ENCODE results near the gene FUT7. TPM values are rescaled to one million over a fixed set of nuclear protein-coding genes. Genes with fewer than 3 reads are reported as not detected.

FUT7 gene
- total and polyA plus RNA-seq, 2 of the 8 experiments (the other 6 are each of a cell fraction or from before 2014, with no cell fraction given): not detected

DNA sequence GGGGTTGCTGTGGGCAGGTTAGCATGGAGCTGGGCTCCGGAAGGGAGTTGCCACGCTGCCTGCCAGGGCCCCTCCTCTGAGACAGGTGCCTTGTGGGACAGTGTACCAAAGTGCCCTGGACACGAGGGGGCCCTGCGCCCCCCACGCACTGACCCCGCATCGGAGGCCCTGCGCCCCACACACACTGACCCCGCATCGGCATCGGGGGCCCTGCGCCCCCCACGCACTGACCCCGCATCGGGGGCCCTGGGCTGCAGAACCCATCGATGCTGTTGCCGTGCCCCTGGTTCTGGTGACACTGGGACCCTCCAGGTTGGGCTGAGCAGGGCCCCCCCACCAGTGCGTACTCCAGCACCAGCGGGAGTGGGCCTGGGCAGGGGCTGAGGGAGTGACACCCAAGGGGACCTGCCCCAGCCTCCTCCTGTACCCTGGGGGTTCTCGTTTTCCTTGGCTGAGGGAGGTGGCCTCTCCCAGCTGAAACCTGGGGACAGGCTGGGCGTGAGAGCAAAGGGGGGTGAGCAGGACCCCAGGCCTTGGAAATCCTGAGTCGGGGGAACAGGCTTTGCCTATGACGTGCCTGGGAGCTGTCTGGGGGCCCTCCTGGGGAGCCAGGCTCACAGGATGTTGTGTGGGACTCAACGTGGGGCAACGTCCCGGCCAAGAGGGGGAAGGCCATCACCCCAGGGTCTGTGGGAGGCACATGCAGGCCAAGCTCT lies 31.6 kb upstream of the FUT7 start:
- H2BK15ac ChIP-seq (ENCODE audit: low read length): no peak overlapping the region
- H3K4me2 ChIP-seq (ENCODE audit: insufficient read depth in 1 of 2, low read depth in 2 of 2, low read length in 2 of 2): no peak overlapping the region
- FAIRE-seq (no peak), DNase-seq (ENCODE audit: low read depth in 1 of 2, low spot score in 2 of 2) (no peak)
- ChIA-PET POLR2A (ENCODE audit: partially characterized antibody) (interaction anchor here (1.1 to 1.5 kb wide), 6 partner anchors 9 to 155 kb away, joined by 3 to 7 read pairs (median 4); no protein-coding TSS in a partner anchor), CTCF (ENCODE audit: partially characterized antibody) (interaction anchor here (0.6 to 13.5 kb wide), 39 partner anchors 6 to 766 kb away, joined by 3 to 291 read pairs (median 4); partner anchors contain the start of genes ABCA2, ENTPD2, FUT7 and GRIN1)
- H2BK12ac ChIP-seq (ENCODE audit: low read depth, low read length): no peak overlapping the region
- 88% methylated on average over 9 of the region's 26 CpGs; no CpG with 5 or more reads in 1 of the 2 experiments for WGBS, 2 experiments (ENCODE audit: extremely low coverage in 1 of 2, insufficient coverage in 1 of 2, insufficient read length in 1 of 2, insufficient replicate concordance in 2 of 2, low coverage in 1 of 2, low lambda C conversion rate in 2 of 2, missing lambda C conversion rate in 1 of 2)
- H2AK5ac ChIP-seq (ENCODE audit: low read depth, low read length): no peak overlapping the region
- no peak overlapping the region for H3K56ac ChIP-seq (replicated peaks; ENCODE audit: insufficient read length, low read depth, low read length)
- H4K8ac ChIP-seq (ENCODE audit: extremely low read depth, insufficient read depth, low read length): no peak overlapping the region
- peak overlapping the region; percentile 60; the same call in 1 of the 2 replicates for H3K18ac ChIP-seq (ENCODE audit: extremely low read depth, low read length)
- no peak overlapping the region for H3K23ac ChIP-seq (ENCODE audit: insufficient read length)
- H3K36me3 ChIP-seq (ENCODE audit: control insufficient read depth in 2 of 4, insufficient read depth in 4 of 4, low read length in 3 of 4): no peaks in the 10 kb centered on the region
- peaks cover 0 to 10% (median 3%) of the 10 kb centered on the region in 4 experiments; a peak in 5 of 7 replicates for H3K4me1 ChIP-seq (replicated peaks in 1 of 4; ENCODE audit: control insufficient read depth in 3 of 4, insufficient read depth in 4 of 4, low read length in 3 of 4)
- no peak overlapping the region for H2BK20ac ChIP-seq (ENCODE audit: low read length)
- H3K23me2 ChIP-seq (ENCODE audit: low read depth, low read length): no peaks in the 10 kb centered on the region
- H3K79me2 ChIP-seq (ENCODE audit: control insufficient read depth in 1 of 2, insufficient read depth in 2 of 2, low read length in 2 of 2): no peaks in the 10 kb centered on the region
- H3K9me3 ChIP-seq (ENCODE audit: insufficient read depth in 2 of 2, low read depth in 1 of 2, low read length in 1 of 2): no peaks in the 10 kb centered on the region
- H4K5ac ChIP-seq (ENCODE audit: insufficient read length, low read depth, low read length): no peak overlapping the region
- no peak overlapping the region for H3K14ac ChIP-seq (ENCODE audit: insufficient read length)
- H2AFZ ChIP-seq (ENCODE audit: low read length): no peak overlapping the region
- H4K91ac ChIP-seq (replicated peaks; ENCODE audit: insufficient read length, low read length): no peak overlapping the region
- H3K9ac ChIP-seq (replicated peaks in 1 of 4; ENCODE audit: extremely low read depth in 1 of 4, low read depth in 3 of 4, low read length in 3 of 4): no peak overlapping the region; a peak in 1 of 7 replicates
- peaks cover 0 to under 1% (median 0%) of the 10 kb centered on the region in 4 experiments; a peak in 1 of 7 replicates for H3K27me3 ChIP-seq (replicated peaks in 1 of 4; ENCODE audit: control insufficient read depth in 3 of 4, extremely low read depth in 1 of 4, insufficient read depth in 3 of 4, low read length in 3 of 4)
- no peak overlapping the region for H3K27ac ChIP-seq (ENCODE audit: low read depth, low read length)
- H3K4me3 ChIP-seq (ENCODE audit: extremely low read depth in 1 of 4, insufficient read depth in 2 of 4, low read depth in 3 of 4, low read length in 4 of 4): no peak overlapping the region
- no peak overlapping the region for H2BK120ac ChIP-seq (replicated peaks; ENCODE audit: low read depth, low read length)
- H2BK5ac ChIP-seq (ENCODE audit: low read depth, low read length): no peak overlapping the region
- no peaks in the 10 kb centered on the region for H3K79me1 ChIP-seq (ENCODE audit: low read depth, low read length)
- no peak overlapping the region for H3K4ac ChIP-seq (replicated peaks; ENCODE audit: insufficient read length, low read depth, low read length)
- H4K20me1 ChIP-seq (replicated peaks in 1 of 2; ENCODE audit: control insufficient read depth in 1 of 2, insufficient read depth in 2 of 2, low read length in 2 of 2): peaks cover 13% of the 10 kb centered on the region in 2 experiments
- TF ChIP-seq CBX8 (IDR thresholded peaks at IDR 0.05; ENCODE audit: borderline replicate concordance, low read depth, low read length) (no peak), JUN (IDR thresholded peaks at IDR 0.05; ENCODE audit: low read depth, low read length) (no peak), RXRA (IDR thresholded peaks at IDR 0.05; ENCODE audit: insufficient read depth, low read depth, low read length) (no peak), SIRT6 (IDR thresholded peaks at IDR 0.05; ENCODE audit: low read length) (no peak), TAF7 (optimal IDR thresholded peaks at IDR 0.05; ENCODE audit: borderline replicate concordance, low read depth, low read length) (no peak), SP1 (IDR thresholded peaks at IDR 0.05; ENCODE audit: low read depth, low read length) (no peak), HDAC6 (IDR thresholded peaks at IDR 0.05; ENCODE audit: low read depth, low read length) (no peak), NRF1 (IDR thresholded peaks at IDR 0.05; ENCODE audit: low read depth, low read length) (no peak), POLR2A (IDR thresholded peaks at IDR 0.05; ENCODE audit: control extremely low read depth in 1 of 2, low read depth in 2 of 2, low read length in 2 of 2) (no peak), BRCA1 (IDR thresholded peaks at IDR 0.05; ENCODE audit: low read depth, low read length) (no peak), CBX5 (IDR thresholded peaks at IDR 0.05; ENCODE audit: low read depth, low read length) (no peak), EP300 (IDR thresholded peaks at IDR 0.05; ENCODE audit: borderline replicate concordance in 1 of 2, low read depth in 2 of 2, low read length in 2 of 2) (no peak), CTBP2 (IDR thresholded peaks at IDR 0.05; ENCODE audit: borderline replicate concordance, insufficient read depth, insufficient read length, low read length) (no peak)
